T-helper 1 cell treated with Interleukin-12 subunit alpha and Interleukin-12 subunit beta and Interleukin-4 antibody, amounts not matched to agents 30 μg/mL and 1 μg/mL, for 36 hours (primary cell): ENCODE results near the gene PLXNB1.

Experiments used
- H3K27ac Mint-ChIP-seq: one replicate; pipeline ENCODE4 v1.8.0; 2021; ENCODE audit warnings: mild to moderate bottlenecking, mixed read lengths
- H3K27me3 Mint-ChIP-seq: one replicate; pipeline ENCODE4 v1.8.0; 2021; ENCODE audit warnings: low read depth, mixed read lengths
- H3K36me3 Mint-ChIP-seq: one replicate; pipeline ENCODE4 v1.8.0; 2021; ENCODE audit warnings: low read depth, mixed read lengths
- H3K4me1 Mint-ChIP-seq: one replicate; pipeline ENCODE4 v1.8.0; 2021; ENCODE audit warnings: low read depth, mixed read lengths
- H3K4me3 Mint-ChIP-seq: one replicate; pipeline ENCODE4 v1.8.0; 2021; ENCODE audit warnings: mild to moderate bottlenecking, moderate library complexity, mixed read lengths
- H3K9me3 Mint-ChIP-seq: one replicate; pipeline ENCODE4 v1.8.0; 2021; ENCODE audit warnings: mixed read lengths

Gene PLXNB1

DNA sequence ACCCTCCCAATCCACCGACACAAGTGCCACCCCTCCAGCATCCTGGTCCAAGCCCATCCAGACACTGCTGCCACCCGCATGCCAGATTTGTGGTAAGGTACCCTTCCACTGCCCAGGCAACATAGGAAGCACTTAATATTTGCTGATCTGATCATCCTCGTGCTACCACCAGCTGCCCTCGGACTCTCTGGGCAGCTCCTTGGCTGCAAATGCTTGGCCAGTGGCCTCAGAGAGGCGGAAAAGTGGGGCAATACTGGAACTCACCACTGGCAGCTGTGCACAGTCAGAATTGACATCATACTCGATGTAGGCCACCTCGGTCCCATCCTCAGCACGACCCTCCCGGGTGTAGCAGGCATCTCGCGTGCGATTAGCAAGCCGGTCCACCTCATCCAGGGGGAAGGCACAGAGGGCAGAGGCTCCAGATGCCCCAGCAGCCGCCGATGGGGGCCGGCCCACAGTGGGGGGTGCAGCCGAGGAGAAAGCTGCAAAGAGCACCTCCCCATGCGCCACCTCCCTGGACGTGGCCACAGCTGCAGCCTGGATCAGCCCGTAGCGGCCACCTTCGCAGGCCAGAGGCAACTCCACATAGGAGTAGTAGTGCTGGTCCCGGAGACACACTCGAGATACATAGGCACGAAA, 6.5 kb downstream of the PLXNB1 start:
- no peak overlapping the region for H3K27ac Mint-ChIP-seq
- H3K4me1 Mint-ChIP-seq: peaks cover 2% of the 10 kb centered on the region
- H3K27me3 Mint-ChIP-seq: peaks cover 17% of the 10 kb centered on the region
- H3K9me3 Mint-ChIP-seq: no peaks in the 10 kb centered on the region
- H3K4me3 Mint-ChIP-seq: no peak overlapping the region
- no peaks in the 10 kb centered on the region for H3K36me3 Mint-ChIP-seq

DNA sequence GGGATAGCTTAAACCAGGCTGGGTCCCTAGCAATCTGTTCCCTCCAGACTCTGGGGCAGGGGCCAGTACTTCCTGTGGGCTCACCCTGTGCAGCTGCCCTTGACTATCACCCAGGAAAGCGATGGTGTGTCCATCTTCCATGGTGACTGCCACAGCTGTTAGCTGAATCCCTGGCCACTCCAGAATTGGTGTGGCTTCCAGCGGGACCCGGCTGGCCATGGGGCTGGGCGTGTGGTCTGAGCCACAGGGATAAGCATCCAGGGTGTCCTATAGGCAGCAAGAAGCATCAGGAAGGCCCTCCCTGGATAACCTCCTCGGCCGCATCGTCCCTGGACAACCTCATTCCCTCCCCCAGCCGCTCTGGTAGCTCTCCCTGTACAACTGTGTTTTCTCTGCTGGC, 7.2 kb downstream of the PLXNB1 start:
- Mint-ChIP-seq H3K4me1 (peaks cover 2% of the 10 kb centered on the region), H3K27ac (no peak overlapping the region), H3K4me3 (no peak overlapping the region), H3K36me3 (no peaks in the 10 kb centered on the region), H3K9me3 (no peaks in the 10 kb centered on the region), H3K27me3 (peaks cover 10% of the 10 kb centered on the region)

DNA sequence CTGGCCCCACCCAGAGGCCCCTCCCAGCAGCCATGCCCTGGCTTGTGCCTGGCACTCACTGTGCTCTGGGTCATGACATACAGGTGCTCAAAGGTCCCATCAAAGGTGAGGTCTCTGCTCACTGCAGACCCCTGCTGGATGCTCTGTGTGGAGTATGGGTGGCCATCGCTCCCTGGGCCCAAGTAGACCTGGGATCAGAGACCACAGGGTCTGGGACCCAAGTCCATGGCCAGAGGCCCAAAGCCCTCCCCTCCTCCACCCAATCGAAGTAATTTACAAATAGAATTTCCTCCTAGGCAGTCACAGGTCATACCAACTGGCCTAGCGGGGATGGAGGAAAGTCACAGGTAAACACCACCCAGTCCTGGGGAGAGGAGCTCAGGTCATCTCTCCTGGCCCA, 7.6 kb downstream of the PLXNB1 start:
- Mint-ChIP-seq H3K4me3 (no peak overlapping the region), H3K4me1 (peaks cover 2% of the 10 kb centered on the region), H3K27me3 (peaks cover 6% of the 10 kb centered on the region), H3K27ac (no peak overlapping the region), H3K9me3 (no peaks in the 10 kb centered on the region), H3K36me3 (no peaks in the 10 kb centered on the region)

DNA sequence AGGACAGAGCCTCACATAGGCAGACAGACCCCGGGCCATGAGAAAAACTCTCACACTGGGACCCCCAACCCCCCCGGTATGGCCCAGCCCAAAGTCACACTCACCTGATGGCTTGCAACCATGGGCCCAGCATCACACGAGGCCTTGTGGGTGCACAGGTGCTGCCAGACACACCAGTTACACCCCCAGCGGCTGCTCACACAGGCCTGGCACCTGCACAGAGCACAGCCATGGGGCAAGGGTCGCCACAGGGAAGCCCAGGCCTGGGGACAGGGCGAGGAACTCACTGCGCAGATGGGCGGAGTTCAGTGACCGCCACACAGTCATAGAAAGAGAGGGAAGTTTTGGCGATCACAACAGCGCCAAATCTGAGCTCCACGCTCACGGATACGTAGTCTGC, 9.3 kb downstream of the PLXNB1 start:
- H3K4me3 Mint-ChIP-seq: no peak overlapping the region
- H3K36me3 Mint-ChIP-seq: no peaks in the 10 kb centered on the region
- H3K27ac Mint-ChIP-seq: no peak overlapping the region
- H3K4me1 Mint-ChIP-seq: no peaks in the 10 kb centered on the region
- no peaks in the 10 kb centered on the region for H3K9me3 Mint-ChIP-seq
- no peaks in the 10 kb centered on the region for H3K27me3 Mint-ChIP-seq

DNA sequence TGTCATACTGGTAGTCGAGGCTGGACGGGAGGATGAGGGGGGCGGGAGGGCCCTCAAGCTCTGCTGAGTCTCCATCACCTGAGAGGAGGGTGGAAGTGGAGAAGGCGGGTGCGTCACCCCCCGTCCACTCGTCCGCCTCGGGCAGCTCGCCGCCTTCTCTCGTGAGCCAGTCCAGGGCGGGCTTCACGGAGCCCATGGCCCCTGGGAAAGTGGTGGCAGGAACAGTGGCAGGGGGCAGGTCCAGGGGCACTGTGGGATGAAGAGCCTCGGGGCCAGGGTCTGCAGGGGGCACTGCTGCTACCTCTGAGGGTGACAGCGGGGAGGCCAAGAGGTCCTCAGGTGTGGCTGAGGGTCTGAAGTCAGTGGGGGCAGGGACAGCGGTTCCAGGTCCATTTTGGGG, 10.3 kb downstream of the PLXNB1 start:
- no peaks in the 10 kb centered on the region for H3K4me1 Mint-ChIP-seq
- H3K4me3 Mint-ChIP-seq: no peak overlapping the region
- no peak overlapping the region for H3K27ac Mint-ChIP-seq
- no peaks in the 10 kb centered on the region for H3K36me3 Mint-ChIP-seq
- no peaks in the 10 kb centered on the region for H3K9me3 Mint-ChIP-seq
- H3K27me3 Mint-ChIP-seq: no peaks in the 10 kb centered on the region

DNA sequence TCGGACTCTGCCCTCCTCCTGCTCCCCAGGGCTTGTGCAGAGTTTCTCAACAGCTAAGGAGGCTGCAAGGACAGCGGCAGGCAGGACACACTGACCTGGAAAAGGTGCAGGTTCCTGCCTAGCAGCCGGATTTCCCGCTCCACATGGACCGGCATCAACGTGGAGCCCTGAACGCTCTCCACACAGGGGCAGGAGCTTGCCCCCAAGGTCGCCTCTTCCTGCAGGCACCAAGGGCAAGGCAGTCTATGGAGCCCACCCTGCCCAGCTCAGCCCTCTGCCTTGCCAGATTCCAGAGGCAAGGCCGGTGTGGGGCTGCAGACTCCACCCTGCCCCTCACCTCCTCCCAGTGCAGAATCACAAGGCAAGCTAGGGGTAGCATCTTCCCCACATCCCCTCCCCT, 10.7 kb downstream of the PLXNB1 start:
- Mint-ChIP-seq H3K27me3 (no peaks in the 10 kb centered on the region), H3K27ac (no peak overlapping the region), H3K4me3 (no peak overlapping the region)

DNA sequence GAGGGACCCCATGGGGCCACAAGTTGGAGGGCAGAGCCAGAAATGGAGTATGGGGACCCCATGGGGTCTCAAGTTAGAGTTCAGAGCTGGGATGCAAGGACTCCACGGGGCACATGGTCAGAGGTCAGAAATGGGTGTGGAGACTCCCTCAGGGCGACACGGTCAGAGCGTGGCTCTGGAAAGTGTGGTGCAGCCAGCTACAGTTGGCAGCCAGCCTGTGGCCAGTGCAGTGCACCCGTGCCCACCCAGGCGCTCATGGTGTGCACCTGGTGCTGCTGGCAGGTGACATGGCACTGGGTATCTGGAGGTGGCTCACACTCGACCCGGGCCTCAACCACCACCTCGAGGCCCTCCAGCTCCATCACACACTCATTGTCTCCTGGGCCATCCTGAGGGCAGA, 11.2 kb downstream of the PLXNB1 start:
- no peaks in the 10 kb centered on the region for H3K36me3 Mint-ChIP-seq
- no peaks in the 10 kb centered on the region for H3K27me3 Mint-ChIP-seq
- H3K4me1 Mint-ChIP-seq: no peaks in the 10 kb centered on the region
- H3K9me3 Mint-ChIP-seq: no peaks in the 10 kb centered on the region
- no peak overlapping the region for H3K27ac Mint-ChIP-seq
- no peak overlapping the region for H3K4me3 Mint-ChIP-seq

More for the DNA sequence above, 10.7 kb downstream of the PLXNB1 start:
- Mint-ChIP-seq H3K36me3 (no peaks in the 10 kb centered on the region), H3K4me1 (no peaks in the 10 kb centered on the region), H3K9me3 (no peaks in the 10 kb centered on the region)

DNA sequence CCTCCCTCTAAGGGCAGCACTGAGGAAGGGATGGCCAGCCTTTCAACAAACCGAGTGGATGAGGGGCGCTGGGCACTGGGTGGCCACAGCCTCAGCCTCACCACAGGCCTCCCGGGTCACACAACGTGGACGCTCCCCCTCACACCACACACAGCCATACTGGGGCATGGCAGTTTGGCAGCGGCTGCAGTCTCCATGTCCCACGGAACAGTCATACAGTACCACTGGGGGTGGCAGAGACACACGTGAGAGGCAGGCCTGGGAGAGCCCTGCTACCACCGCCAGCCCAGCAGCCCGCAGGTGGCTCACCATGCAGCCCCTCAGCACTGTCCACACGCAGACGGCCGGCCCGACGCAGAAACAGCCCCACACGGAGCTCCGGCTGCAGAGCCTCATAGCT, 11.7 kb downstream of the PLXNB1 start:
- no peak overlapping the region for H3K27ac Mint-ChIP-seq
- H3K4me1 Mint-ChIP-seq: no peaks in the 10 kb centered on the region
- no peak overlapping the region for H3K4me3 Mint-ChIP-seq
- no peaks in the 10 kb centered on the region for H3K36me3 Mint-ChIP-seq
- H3K9me3 Mint-ChIP-seq: no peaks in the 10 kb centered on the region
- no peaks in the 10 kb centered on the region for H3K27me3 Mint-ChIP-seq

DNA sequence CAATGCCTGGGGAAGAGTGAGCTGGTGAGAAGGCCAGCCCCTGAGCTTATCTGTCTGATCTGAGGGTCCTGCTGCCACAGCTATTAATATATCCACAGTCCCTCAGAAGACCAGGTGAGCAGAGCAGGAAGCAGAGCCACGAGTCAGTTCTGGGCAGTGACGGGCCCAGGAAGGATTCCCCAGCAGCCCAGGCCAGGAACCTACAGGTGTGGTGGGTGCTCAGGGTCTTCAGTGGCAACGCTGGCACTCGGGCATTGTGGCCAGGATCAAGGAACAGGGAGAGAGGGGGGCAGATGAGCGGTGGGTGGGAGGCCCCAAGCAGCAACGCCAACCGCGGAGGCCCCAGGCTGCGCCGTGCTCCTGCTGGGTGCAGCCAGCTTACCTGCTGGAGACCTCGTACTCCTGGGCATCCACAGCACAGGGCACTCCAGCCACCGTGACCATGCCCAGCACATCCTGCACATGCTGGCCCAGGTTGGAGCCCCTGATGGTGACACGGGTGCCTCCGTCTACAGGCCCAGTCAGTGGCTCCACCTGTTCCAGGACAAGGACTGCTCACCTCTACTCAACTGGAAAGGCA, 12.3 kb downstream of the PLXNB1 start:
- no peaks in the 10 kb centered on the region for H3K27me3 Mint-ChIP-seq
- H3K27ac Mint-ChIP-seq: no peak overlapping the region
- no peak overlapping the region for H3K4me3 Mint-ChIP-seq
- H3K9me3 Mint-ChIP-seq: no peaks in the 10 kb centered on the region
- no peaks in the 10 kb centered on the region for H3K36me3 Mint-ChIP-seq
- no peaks in the 10 kb centered on the region for H3K4me1 Mint-ChIP-seq

DNA sequence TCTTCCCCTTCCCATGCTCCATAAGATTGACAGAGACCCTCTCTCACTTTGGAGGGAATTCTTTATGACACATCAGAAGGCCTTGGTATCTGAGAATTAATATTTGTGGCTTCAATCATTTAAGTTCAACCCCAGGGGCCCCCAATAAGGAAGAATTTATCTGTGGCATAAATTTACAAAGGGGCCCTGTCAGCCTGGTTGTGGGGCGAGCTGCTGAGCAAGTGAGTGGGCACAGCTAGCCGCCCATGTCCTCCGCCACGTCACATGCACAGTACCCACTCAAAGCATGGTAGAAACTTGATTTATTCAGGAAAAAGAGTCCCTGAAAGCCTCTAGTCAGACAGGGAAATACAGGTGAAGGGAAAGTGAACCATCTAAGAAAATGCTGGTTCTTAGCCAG, 13.3 kb downstream of the PLXNB1 start:
- Mint-ChIP-seq H3K4me3 (no peak overlapping the region), H3K4me1 (no peaks in the 10 kb centered on the region)

DNA sequence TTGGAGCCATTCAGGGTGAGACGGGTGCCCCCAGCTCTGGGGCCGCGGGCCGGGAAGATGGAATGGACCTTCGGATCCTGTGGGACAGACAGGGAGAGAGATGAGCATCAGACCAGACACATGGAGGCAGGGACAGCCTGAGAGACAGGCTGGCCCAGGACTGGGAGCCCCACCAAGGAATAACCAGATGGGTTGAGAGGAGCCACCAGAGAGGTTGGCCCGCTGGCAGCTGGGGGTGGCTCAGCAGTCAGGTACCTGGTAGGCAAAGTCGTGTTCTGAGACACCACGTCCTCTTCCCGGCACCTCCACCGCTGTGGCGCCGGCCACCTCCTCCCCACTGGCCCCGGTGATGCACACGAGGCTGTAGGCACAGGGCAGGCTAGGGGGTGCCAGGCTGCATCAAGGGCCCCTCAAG, 13.8 kb downstream of the PLXNB1 start:
- Mint-ChIP-seq H3K4me1 (no peaks in the 10 kb centered on the region), H3K9me3 (no peaks in the 10 kb centered on the region), H3K27ac (no peak overlapping the region)

More for the DNA sequence above, 13.3 kb downstream of the PLXNB1 start:
- Mint-ChIP-seq H3K27ac (no peak overlapping the region), H3K27me3 (no peaks in the 10 kb centered on the region), H3K36me3 (no peaks in the 10 kb centered on the region), H3K9me3 (no peaks in the 10 kb centered on the region)

DNA sequence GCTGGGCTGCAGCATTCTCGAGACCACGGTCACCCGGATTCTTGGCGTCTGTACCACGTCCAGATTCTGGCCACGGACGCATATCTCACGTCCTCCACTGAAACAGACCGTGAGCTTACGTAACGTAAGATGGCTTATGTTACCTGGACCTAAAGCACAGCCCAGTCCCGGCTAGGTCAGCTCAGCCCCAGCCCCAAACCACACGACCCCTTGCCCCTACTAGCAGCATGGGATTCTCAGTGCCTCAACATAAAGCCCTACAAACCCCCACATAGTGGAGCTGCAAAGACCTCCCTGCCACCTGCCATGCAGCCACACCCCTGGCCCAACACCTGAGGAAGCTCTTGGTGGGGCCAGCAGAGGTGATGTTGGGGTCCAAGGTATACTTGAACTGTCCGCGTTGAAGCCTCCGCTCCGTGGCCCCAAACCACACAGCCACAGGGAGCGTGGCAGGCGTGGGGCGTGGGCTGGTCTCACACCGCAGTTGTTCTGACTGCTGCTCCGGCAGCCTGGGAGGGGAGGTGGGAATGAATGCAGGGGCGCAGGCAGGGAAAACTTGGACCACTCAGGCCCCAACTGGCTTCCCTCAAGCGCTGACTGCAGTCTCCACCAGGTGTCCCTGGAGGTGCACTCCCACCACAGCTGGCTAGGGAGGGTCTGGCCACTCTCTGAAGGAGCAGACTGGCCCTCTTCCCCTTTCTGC, 14.5 kb downstream of the PLXNB1 start:
- Mint-ChIP-seq H3K4me1 (no peaks in the 10 kb centered on the region), H3K27me3 (no peaks in the 10 kb centered on the region), H3K4me3 (no peak overlapping the region), H3K36me3 (no peaks in the 10 kb centered on the region), H3K9me3 (no peaks in the 10 kb centered on the region), H3K27ac (no peak overlapping the region)

More for the DNA sequence above, 13.8 kb downstream of the PLXNB1 start:
- Mint-ChIP-seq H3K36me3 (no peaks in the 10 kb centered on the region), H3K27me3 (no peaks in the 10 kb centered on the region), H3K4me3 (no peak overlapping the region)

DNA sequence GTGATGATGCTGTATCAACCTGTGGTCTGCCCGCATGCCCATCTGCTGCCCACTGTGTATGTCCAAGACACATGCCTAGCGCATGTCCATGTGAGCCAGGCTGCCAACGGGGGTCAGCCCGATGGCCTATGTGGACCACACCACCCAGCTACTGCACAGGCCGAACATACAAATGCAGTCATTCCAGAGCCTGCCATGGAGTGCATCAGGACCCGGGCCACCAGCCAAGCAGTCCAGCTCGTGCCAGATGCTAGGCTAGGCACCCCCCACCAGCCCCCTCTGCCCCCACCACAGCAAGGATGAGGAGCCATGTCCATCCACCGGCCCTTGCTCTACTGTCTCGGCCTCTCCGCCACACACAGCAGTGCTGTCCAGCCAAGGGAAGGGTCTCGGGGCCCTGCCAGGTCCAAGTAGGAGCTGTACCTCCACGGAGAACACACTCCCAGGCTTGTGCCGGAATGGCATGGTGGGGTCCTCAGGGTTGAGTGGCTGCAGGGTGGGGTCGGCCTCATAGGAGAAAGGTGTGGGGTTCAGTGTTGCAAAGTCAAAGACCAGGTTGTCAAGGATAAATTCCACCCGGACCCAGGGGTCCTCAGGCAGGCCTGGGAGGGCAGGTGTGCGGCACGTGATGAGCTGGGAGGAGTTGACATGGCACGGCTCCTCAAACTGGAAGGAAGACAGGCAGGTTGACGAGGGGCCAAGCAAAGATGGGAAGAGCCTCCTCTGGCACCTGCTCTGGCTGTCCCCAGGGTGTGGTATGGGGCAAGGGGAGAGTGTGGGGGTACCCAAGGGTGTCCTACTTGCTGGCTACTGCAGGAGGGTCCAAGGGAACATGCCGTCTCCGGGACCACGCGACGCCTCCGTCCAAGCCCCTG, 15.3 kb downstream of the PLXNB1 start:
- Mint-ChIP-seq H3K4me1 (no peaks in the 10 kb centered on the region), H3K36me3 (no peaks in the 10 kb centered on the region), H3K27ac (no peak overlapping the region), H3K9me3 (no peaks in the 10 kb centered on the region), H3K27me3 (no peaks in the 10 kb centered on the region), H3K4me3 (no peak overlapping the region)

DNA sequence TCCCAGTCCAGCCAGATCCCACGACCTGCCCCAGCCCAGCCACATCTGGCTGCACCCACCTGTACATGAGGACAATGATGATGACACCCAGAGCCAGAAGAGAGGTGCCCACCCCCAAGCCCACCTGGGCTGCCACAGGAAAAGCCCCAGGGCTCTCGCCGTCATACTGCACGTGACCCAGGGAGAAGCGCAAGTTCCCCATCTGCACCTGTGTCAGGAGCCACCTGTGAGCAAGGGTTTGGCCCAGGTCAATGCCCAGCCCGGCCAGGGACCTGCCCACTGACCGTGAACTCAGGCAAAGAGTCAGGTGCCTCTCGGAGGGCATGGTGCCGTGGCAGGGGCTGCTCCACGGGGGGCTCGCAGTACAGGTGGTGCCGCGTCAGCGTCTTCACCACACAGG, 16.3 kb downstream of the PLXNB1 start:
- Mint-ChIP-seq H3K27me3 (no peaks in the 10 kb centered on the region), H3K9me3 (no peaks in the 10 kb centered on the region), H3K27ac (no peak overlapping the region)

More for the DNA sequence above, 16.3 kb downstream of the PLXNB1 start:
- Mint-ChIP-seq H3K36me3 (no peaks in the 10 kb centered on the region), H3K4me3 (no peak overlapping the region), H3K4me1 (no peaks in the 10 kb centered on the region)
